Heart right ventricle (tissue), 16 donors: ENCODE results near the gene ABHD6. TPM values are rescaled to one million over a fixed set of nuclear protein-coding genes. Genes with fewer than 3 reads are reported as not detected.

ENCODE experiments used
- ATAC-seq, 8 donors: fragments of 200-7000 bp; cut with Tn5 transposase; one replicate each; pipeline ENCODE4 v1.9.1; 2020; ENCODE audit warnings: mild to moderate bottlenecking in 8 of 8, moderate library complexity in 8 of 8, moderate number of reproducible peaks in 1 of 8
- DNase-seq, 2 donors: peaks; one replicate each; pipeline ENCODE4 v3.0.0-alpha.2; 2020
- H3K27ac ChIP-seq, 10 donors: fragments of 200-600 bp; sonication (generic) in 2 of 10; one replicate each; pipeline versions ENCODE4 v1.5.0 to v1.8.0; 2020 to 2022; ENCODE audit warnings: mild to moderate bottlenecking in 3 of 10
- H3K27me3 ChIP-seq, 7 donors: fragments of 200-600 bp; one replicate each; pipeline ENCODE4 v1.8.0; 2021 to 2022; ENCODE audit warnings: mild to moderate bottlenecking in 2 of 7
- H3K36me3 ChIP-seq, 9 donors: fragments of 200-600 bp; sonication (generic) in 1 of 9; one replicate each; pipeline versions ENCODE4 v1.5.0 to v1.8.0; 2020 to 2022; ENCODE audit warnings: mild to moderate bottlenecking in 2 of 9
- H3K4me1 ChIP-seq, 9 donors: fragments of 200-600 bp; sonication (generic) in 1 of 9; one replicate each; pipeline versions ENCODE4 v1.5.0 to v1.8.0; 2020 to 2022; ENCODE audit warnings: mild to moderate bottlenecking in 4 of 9
- H3K4me3 ChIP-seq, 10 donors: fragments of 200-600 bp; sonication (generic) in 2 of 10; one replicate each; pipeline versions ENCODE4 v1.5.0 to v1.8.0; 2020 to 2022; ENCODE audit warnings: mild to moderate bottlenecking in 7 of 10, moderate library complexity in 2 of 10
- H3K9me3 ChIP-seq, 11 donors: fragments of 200-600 bp in 10 of 11; sonication (generic) in 2 of 11; one replicate each; pipeline versions ENCODE4 v1.5.0 to v1.8.0; 2013 to 2022; ENCODE audit warnings: mild to moderate bottlenecking in 2 of 11, control low read depth in 1 of 11, moderate library complexity in 1 of 11
- WGBS, 2 donors: extraction: QIAGEN DNeasy Blood & Tissue Kit; methylation state at CpG; one replicate each; pipeline ENCODE4 v1.1.7; 2013; ENCODE audit warnings: inconsistent platforms in 1 of 2; 5-methylcytosine and 5-hydroxymethylcytosine counted together
- intact Hi-C, 10 donors: fragments of 100-400 bp; cut with DNase I; formaldehyde crosslinking; loops; one replicate each; pipeline versions ENCODE4 v1.11.1 to v1.14.2; 2022
- polyA plus RNA-seq, 2 donors: library from polyadenylated mRNA; stranded (reverse); fragments of 200-250 nt; gene quantifications; one replicate each; pipeline ENCODE4 v1.2.3, GENCODE V29; 2013
- total RNA-seq, 10 donors: library from RNA; stranded (reverse); fragmentation: NEBNext Ultra II Directional in 3 of 10; extraction: Animal tissue kit (Norgen Biotek cat#: 25700) in 3 of 10; gene quantifications; one replicate each; pipeline versions ENCODE4 v1.2.1 to v1.2.4, GENCODE V29; 2021 to 2023
- TF ChIP-seq, protein P1 (sequence below), 9 donors: fragments of 200-600 bp; sonication (generic) in 2 of 9; IDR thresholded peaks; one replicate each; pipeline versions ENCODE4 v1.5.0 to v1.8.0; 2021 to 2022; ENCODE audit warnings: antibody characterized with exemption in 9 of 9, mild to moderate bottlenecking in 5 of 9, moderate library complexity in 1 of 9
- donor health status: Arrhythmogenic right ventricular cardiomyopathy.
- donor health status: ischemic (EF 13 %, LVEDD 7.1; RV severe dilation, severe dysfunction).
- donor health status: healthy with polysubstance abuse.
- donor health status: DM: no; HTN: yes; CAD: no.
- donor health status: DM: no; HTN: no; CAD: no.
- donor health status: ischemic (EF 25% LVEDD 6.9; RV normal size, moderate dysfunction).
- donor health status: ischemic (EF 25% LVEDD 5.7; RV mildly dilated, moderate dysfunction).
- donor health status: healthy.
- donor health status: DM: yes; HTN: yes; CAD: no.
- donor health status: Ischemic cardiomyopathy.
- donor health status: ischemic (EF 35%, LVEDD 5.7; RV mildly dilated, moderate dysfunction).
- donor health status: nonischemic (EF 11% LVEDD 7.7; RV severe dilation, severe dysfunction).
- donor health status: DM: yes; HTN: yes; CAD: no.
- donor health status: PGD.
- donor health status: ischemic (EF 29% LVEDD 5.4; RV normal size, mild dysfunction).
- donor health status: nonischemic (EF 23%, LVEDD 6.1; RV moderate dilation, normal function).

ABHD6 gene
- total and polyA plus RNA-seq, 12 donors, result 3.1 to 11.6 (median 6.3) TPM

DNA sequence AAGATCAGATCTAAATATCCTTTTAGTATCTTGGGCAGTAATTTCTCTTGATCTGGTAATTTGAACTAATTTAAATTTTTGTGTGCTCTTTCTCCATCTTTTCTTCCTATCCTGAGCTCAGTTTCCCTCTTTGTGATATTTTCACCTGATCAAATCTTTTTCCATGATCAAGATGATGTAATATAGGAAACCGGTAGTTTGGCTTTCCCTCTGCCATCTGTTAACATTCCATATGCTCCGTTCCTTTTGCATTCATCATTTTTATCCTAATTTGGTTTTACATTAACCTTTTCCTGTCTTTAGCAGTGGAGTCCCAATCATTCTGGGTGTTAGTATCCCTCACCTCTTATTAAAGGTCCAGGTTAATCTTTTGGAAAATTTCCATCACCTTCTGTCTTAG is 5.9 kb upstream of the ABHD6 start:
- ATAC-seq, result no peak

DNA sequence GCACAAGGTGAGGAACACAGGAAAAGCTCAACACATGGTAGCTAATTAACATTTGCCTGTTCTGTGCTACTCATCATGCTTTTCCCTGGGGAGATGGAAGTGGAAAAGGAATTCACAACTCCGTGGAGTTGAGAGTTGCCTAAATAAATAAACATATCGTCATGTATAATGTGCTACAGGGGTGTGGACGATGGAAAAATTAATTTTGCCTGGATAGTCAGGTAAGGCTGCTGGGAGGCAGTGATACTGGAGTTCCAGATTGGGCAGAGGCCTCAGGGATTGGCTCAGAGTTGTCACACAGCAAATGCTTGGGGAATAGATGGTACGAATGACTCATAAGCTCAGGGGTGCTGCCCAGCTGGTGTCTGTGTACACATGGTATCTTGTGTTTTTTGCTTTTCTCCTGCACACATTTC is 3.1 kb upstream of the ABHD6 start:
- DNase-seq (no peak), ATAC-seq (no peak)
- H3K36me3 ChIP-seq, result no peaks in the 10 kb centered on the region
- no peak overlapping the region for H3K27ac ChIP-seq
- H3K4me3 ChIP-seq, result no peak overlapping the region
- TF ChIP-seq, protein P1, sequence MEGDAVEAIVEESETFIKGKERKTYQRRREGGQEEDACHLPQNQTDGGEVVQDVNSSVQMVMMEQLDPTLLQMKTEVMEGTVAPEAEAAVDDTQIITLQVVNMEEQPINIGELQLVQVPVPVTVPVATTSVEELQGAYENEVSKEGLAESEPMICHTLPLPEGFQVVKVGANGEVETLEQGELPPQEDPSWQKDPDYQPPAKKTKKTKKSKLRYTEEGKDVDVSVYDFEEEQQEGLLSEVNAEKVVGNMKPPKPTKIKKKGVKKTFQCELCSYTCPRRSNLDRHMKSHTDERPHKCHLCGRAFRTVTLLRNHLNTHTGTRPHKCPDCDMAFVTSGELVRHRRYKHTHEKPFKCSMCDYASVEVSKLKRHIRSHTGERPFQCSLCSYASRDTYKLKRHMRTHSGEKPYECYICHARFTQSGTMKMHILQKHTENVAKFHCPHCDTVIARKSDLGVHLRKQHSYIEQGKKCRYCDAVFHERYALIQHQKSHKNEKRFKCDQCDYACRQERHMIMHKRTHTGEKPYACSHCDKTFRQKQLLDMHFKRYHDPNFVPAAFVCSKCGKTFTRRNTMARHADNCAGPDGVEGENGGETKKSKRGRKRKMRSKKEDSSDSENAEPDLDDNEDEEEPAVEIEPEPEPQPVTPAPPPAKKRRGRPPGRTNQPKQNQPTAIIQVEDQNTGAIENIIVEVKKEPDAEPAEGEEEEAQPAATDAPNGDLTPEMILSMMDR (IDR thresholded peaks at IDR 0.05), result no peak
- 40 to 53% methylated on average over 4 of the region's 4 CpGs for WGBS, 2 donors
- H3K9me3 ChIP-seq, result no peaks in the 10 kb centered on the region
- peaks cover 0 to 21% (median 14%) of the 10 kb centered on the region in 9 donors for H3K4me1 ChIP-seq
- intact Hi-C loops, result loop anchor here in 3 of 10 donors (10.0 kb wide), 3 partner anchors 50 to 70 kb away; partner anchors contain the start of genes HTD2 (in 1 of the 3) and RPP14 (in 1 of the 3)
- H3K27me3 ChIP-seq, result peaks cover 0 to 6% (median 0%) of the 10 kb centered on the region in 7 donors

More for the DNA sequence above, 5.9 kb upstream of the ABHD6 start:
- no peak for DNase-seq
- Histone ChIP-seq H3K4me1 (peaks cover 0 to 5% (median 2%) of the 10 kb centered on the region in 9 donors), H3K4me3 (no peak overlapping the region), H3K27me3 (peaks cover 0 to 6% (median 0%) of the 10 kb centered on the region in 7 donors), H3K36me3 (no peaks in the 10 kb centered on the region), H3K27ac (no peak overlapping the region), H3K9me3 (no peaks in the 10 kb centered on the region)
- TF ChIP-seq, protein P1 (IDR thresholded peaks at IDR 0.05), result no peak
- WGBS, 2 donors, result 42% methylated on average over 2 of the region's 2 CpGs
- intact Hi-C loops, result loop anchor here in 3 of 10 donors (10.0 kb wide), 3 partner anchors 47 to 73 kb away; partner anchors contain the start of genes HTD2 (in 1 of the 3) and RPP14 (in 1 of the 3)

DNA sequence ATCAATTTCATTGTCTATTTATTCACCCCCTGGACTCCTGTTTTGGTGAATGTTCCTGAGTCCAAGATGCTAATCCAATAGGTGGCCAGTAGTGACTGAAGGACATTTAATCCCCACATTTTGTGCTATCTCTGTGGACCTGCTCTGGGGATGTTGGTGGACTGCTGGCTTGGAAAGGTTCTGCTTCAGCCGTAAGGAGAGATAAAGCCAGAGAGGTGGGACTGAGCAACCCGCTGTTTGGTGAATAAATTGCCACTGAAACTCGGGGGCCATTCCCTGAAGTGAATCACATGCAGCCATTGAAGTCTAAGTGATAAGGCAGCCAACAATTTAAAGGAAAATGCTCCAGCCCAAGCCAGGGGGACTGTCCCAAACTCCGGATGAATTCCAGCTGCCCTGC is 1.6 kb upstream of the ABHD6 start:
- no peaks in the 10 kb centered on the region for H3K9me3 ChIP-seq
- DNase-seq (no peak), ATAC-seq (no peak)
- intact Hi-C loops, result loop anchor here in 7 of 10 donors (5.0 to 10.0 kb wide), 6 partner anchors 51 to 71 kb away; partner anchors contain the start of genes HTD2 (in 2 of the 7) and RPP14 (in 2 of the 7)
- TF ChIP-seq, protein P1 (IDR thresholded peaks at IDR 0.05), result no peak
- 62 to 65% methylated on average over 4 of the region's 4 CpGs for WGBS, 2 donors
- H3K4me1 ChIP-seq, result peaks cover 0 to 22% (median 14%) of the 10 kb centered on the region in 9 donors
- H3K36me3 ChIP-seq, result no peaks in the 10 kb centered on the region
- H3K27me3 ChIP-seq, result no peaks in the 10 kb centered on the region
- no peak overlapping the region for H3K27ac ChIP-seq
- H3K4me3 ChIP-seq, result no peak overlapping the region

DNA sequence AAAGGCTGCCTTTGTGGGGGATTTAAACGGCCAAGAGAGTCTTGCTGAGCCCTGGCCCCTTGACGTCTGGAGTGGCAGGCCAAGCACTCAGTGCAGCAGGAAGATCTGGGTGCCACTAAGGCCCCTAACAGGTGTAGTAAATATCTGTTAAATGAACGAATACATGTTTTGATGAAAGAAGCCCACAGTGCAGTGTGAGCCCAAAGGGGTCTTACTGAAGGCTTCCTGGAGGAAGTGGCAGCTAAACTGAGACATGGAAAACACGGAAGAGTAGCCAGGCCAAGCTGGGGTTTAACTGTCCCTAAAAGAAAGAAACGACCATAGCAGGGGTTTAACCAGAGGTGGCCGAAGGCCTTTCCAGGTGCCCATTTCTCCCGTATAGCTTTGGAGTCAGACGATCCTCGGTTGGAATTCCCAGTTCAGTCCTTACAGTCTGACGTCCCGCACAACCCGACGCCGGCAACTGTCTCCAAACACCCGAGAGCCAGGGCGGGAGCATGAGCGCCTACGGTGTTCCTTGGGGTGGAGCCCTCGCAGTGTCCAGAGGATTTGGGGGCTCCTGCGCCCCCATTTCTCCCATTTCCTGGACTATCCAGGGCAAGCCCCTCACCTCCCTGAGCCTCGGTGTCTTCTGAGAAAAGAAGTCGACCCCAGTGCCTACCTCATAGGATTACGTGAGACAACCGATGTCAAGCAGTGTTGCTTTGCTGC is 910 bp upstream of the ABHD6 start:
- WGBS, 2 donors, result 16% methylated on average over 24 of the region's 24 CpGs
- H3K4me3 ChIP-seq, result peak overlapping the region; percentile 88 to 95 (median 91)
- TF ChIP-seq, protein P1 (IDR thresholded peaks at IDR 0.05), result no peak
- ATAC-seq (peak in 5 of 8 donors; percentile 4 to 20 (median 19)), DNase-seq (peak in 1 of 2 donors; percentile 35)
- H3K9me3 ChIP-seq, result no peaks in the 10 kb centered on the region
- H3K27me3 ChIP-seq, result no peaks in the 10 kb centered on the region
- peak overlapping the region in 9 of 10 donors; percentile 74 to 90 (median 78) for H3K27ac ChIP-seq
- no peaks in the 10 kb centered on the region for H3K36me3 ChIP-seq
- intact Hi-C loops, result loop anchor here in 7 of 10 donors (5.0 to 10.0 kb wide), 6 partner anchors 52 to 71 kb away; partner anchors contain the start of genes HTD2 (in 2 of the 7) and RPP14 (in 2 of the 7)
- H3K4me1 ChIP-seq, result peaks cover 0 to 29% (median 17%) of the 10 kb centered on the region in 9 donors
